GM13976 (cell line): ENCODE data around the gene DHRSX.
"Not testable (repeated sequence)": the region's sequence is repeated elsewhere in the genome, so short reads cannot be mapped to it uniquely, and the experiment has no call there.

Experiments
- DNase-seq: peaks from one replicate; pipeline ENCODE4 v3.0.0; 2012; ENCODE audit warnings: low spot score
- in situ Hi-C: fragments of 300-500 bp; cut with MboI; formaldehyde crosslinking; loops from one replicate; pipeline ENCODE4 v1.12.0; 2022; ENCODE audit warnings: low sequenced_read_pairs, mixed read lengths, inconsistent platforms; ENCODE audit not compliant: unreplicated experiment
- TF ChIP-seq, protein P1 (sequence below): IDR thresholded peaks from 2 replicates; pipeline ENCODE4 v1.5.1; 2012; ENCODE audit warnings: borderline replicate concordance, mild to moderate bottlenecking; ENCODE audit not compliant: insufficient read depth; ENCODE audit errors: extremely low read depth, missing control alignments, control extremely low read depth

DHRSX gene

GRCh38 chrX:2383735-2384134, 117.0 kb downstream of the DHRSX start:
- TF ChIP-seq, protein P1, sequence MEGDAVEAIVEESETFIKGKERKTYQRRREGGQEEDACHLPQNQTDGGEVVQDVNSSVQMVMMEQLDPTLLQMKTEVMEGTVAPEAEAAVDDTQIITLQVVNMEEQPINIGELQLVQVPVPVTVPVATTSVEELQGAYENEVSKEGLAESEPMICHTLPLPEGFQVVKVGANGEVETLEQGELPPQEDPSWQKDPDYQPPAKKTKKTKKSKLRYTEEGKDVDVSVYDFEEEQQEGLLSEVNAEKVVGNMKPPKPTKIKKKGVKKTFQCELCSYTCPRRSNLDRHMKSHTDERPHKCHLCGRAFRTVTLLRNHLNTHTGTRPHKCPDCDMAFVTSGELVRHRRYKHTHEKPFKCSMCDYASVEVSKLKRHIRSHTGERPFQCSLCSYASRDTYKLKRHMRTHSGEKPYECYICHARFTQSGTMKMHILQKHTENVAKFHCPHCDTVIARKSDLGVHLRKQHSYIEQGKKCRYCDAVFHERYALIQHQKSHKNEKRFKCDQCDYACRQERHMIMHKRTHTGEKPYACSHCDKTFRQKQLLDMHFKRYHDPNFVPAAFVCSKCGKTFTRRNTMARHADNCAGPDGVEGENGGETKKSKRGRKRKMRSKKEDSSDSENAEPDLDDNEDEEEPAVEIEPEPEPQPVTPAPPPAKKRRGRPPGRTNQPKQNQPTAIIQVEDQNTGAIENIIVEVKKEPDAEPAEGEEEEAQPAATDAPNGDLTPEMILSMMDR, result no peak
- in situ Hi-C loops, result no loop called here
- DNase-seq, result no peak

DNA sequence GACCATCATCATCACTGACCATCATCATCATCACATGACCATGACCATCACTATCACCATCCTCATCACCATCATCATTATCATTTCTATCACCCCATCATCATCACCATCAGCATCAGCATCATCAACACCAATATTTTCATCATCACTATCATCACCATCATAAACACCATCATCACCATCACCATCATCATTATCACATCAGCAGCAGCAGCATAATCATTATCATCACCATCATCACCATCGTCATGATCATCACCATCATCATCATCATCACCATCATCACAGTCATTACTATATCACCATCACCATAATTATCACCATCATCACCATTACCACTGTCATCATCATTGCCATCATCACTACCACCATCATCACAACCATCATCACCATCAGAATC, 117.6 kb downstream of the DHRSX start:
- no peak for DNase-seq
- in situ Hi-C loops, result no loop called here
- TF ChIP-seq, protein P1, result no peak

DNA sequence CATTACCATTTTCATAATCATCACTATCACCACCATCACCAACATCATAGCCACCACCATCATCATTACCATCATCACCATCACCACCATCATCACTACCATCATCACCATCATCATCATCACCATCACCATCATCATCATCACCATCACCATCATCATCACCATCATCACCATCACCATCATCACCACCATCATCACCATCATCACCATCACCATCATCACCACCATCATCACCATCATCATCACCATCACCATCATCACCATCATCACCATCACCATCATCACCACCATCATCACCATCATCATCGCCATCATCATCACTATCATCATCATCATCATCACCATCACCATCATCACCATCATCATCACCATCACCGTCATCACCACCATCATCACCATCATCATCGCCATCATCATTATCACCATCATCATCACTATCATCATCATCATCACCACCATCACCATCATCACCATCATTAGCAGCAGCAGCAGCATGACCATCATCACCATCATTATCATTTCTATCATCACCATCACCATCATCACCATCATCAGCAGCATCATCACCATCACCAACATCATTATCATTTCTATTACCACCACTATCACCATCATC, 118.2 kb downstream of the DHRSX start:
- DNase-seq, in situ Hi-C loops: not testable (repeated sequence)

- DNase-seq, result no peak
- TF ChIP-seq, protein P1, result no peak
- in situ Hi-C loops, result no loop called here
Measured at GRCh38 chrX:2376166-2376565, 124.6 kb downstream of the DHRSX start.

- in situ Hi-C loops, result no loop called here
- TF ChIP-seq, protein P1, result no peak
- DNase-seq, result no peak
Measured at GRCh38 chrX:2374086-2374485, 126.7 kb downstream of the DHRSX start.

GRCh38 chrX:2373615-2374014, 127.2 kb downstream of the DHRSX start:
- in situ Hi-C loops, result no loop called here
- no peak for DNase-seq
- TF ChIP-seq, protein P1, result no peak

GRCh38 chrX:2371026-2371711, 129.6 kb downstream of the DHRSX start:
- in situ Hi-C loops, result no loop called here
- no peak for DNase-seq
- TF ChIP-seq, protein P1, result no peak
